ENCODE data around the gene ADAM12. TPM values are rescaled to one million over a fixed set of nuclear protein-coding genes. Genes with fewer than 3 reads are reported as not detected.

The ADAM12 gene
- total RNA-seq, 4 donors from 2014 or later = under 0.01 to 60.8 (median 0.64) TPM; not detected in 1

DNA sequence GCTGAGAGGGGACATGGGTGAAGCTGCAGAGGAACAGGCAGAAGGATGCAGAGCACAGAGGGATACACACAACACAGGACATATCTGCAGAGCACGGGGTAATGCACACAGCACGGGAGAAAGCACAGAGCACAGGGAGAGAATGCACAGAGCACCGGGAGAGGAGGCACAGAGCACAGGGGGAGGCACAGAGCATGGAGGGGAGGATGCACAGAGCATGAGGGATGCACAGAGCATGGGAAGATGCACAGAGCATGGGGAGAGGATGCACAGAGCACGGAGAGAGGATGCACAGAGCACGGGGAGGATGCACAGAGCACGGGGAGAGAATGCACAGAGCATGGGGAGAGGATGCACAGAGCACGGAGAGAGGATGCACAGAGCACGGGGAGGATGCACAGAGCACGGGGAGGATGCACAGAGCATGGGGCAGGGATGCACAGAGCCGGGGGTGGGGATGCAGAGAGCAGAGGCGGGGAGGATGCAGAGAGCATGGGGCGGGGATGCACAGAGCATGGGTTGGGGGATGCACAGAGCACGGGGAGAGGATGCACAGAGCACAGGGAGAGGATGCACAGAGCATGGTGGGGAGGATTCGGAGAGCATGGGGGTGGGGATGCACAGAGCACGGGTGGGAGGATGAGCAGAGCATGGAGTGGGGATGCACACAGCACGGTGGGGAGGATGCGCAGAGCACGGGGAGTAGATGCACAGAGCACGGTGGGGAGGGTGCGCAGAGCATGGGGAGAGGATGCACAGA lies 230.0 kb downstream of the ADAM12 start:
- Histone ChIP-seq H3K27me3 (no peaks in the 10 kb centered on the region), H3K4me1 (no peaks in the 10 kb centered on the region), H3K27ac (no peak overlapping the region), H3K36me3 (no peaks in the 10 kb centered on the region), H3K9me3 (no peaks in the 10 kb centered on the region), H3K4me3 (no peak overlapping the region)
- DNase-seq = no peak
- intact Hi-C loops (cut with DNase I; ENCODE audit: low total_unique reads) = no loop called here
- TF ChIP-seq POLR2A (IDR thresholded peaks at IDR 0.05) (no peak), CTCF (IDR thresholded peaks at IDR 0.05) (no peak)

DNA sequence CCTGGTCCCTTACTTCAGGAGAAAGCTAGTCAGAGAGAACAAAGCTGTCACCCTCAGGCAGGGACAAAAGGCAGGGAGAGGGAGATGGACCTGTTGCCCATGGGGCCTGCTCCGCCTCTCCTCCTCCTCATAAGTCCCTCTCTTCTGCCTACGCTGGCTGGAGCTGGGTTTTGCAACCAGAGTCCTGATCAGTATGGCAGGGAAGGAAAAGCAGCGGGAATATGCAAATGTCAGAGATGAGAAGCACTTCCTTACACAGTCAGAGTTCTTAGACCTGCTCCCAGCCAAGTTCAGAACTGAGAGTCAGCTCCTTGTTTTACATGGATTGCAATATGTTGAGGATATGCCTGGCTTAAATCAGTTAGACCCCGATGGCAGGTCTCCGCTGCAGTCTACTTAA lies 231.1 kb downstream of the ADAM12 start:
- H3K27ac ChIP-seq = no peak overlapping the region
- intact Hi-C loops (cut with DNase I; ENCODE audit: low total_unique reads) = no loop called here
- TF ChIP-seq POLR2A (IDR thresholded peaks at IDR 0.05) (no peak), CTCF (IDR thresholded peaks at IDR 0.05) (no peak)

DNA sequence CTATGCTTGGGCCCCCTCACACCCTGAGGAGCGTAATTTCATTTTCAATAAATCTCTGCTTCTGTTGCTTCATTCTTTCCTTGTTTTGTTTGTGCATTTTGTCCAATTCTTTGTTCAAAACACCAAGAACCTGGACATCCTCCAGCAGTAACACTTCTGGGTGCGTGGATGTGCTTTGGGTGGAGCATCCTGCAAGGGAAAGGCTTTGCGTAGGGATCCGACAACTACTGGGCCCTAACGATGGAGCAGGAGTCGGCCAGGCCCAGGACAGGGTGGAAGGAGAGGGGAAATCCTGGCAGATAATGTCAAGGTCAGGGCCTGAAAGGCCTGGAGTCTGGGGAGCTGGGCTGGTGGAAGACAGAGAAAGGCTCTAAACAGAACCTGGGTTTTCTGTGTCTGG lies 231.8 kb downstream of the ADAM12 start:
- Histone ChIP-seq H3K36me3 (no peaks in the 10 kb centered on the region), H3K27me3 (no peaks in the 10 kb centered on the region), H3K4me3 (no peak overlapping the region), H3K27ac (no peak overlapping the region), H3K4me1 (no peaks in the 10 kb centered on the region), H3K9me3 (no peaks in the 10 kb centered on the region)
- DNase-seq = no peak
- intact Hi-C loops (cut with DNase I; ENCODE audit: low total_unique reads) = no loop called here
- no peak for TF ChIP-seq CTCF (IDR thresholded peaks at IDR 0.05)
- no peak for TF ChIP-seq POLR2A (IDR thresholded peaks at IDR 0.05)

More for the DNA sequence above, 231.1 kb downstream of the ADAM12 start:
- no peaks in the 10 kb centered on the region for H3K9me3 ChIP-seq
- no peaks in the 10 kb centered on the region for H3K27me3 ChIP-seq
- H3K36me3 ChIP-seq = no peaks in the 10 kb centered on the region
- no peak for DNase-seq
- H3K4me1 ChIP-seq = no peaks in the 10 kb centered on the region
- no peak overlapping the region for H3K4me3 ChIP-seq

GRCh38 chr10:126156012-126156411 lies 232.3 kb downstream of the ADAM12 start:
- TF ChIP-seq CTCF (IDR thresholded peaks at IDR 0.05) = no peak
- no peak for TF ChIP-seq POLR2A (IDR thresholded peaks at IDR 0.05)
- Histone ChIP-seq H3K4me1 (no peaks in the 10 kb centered on the region), H3K4me3 (no peak overlapping the region), H3K36me3 (no peaks in the 10 kb centered on the region), H3K27ac (no peak overlapping the region), H3K27me3 (no peaks in the 10 kb centered on the region), H3K9me3 (peaks cover 0 to 2% of the 10 kb centered on the region in 2 donors)
- intact Hi-C loops (cut with DNase I; ENCODE audit: low total_unique reads) = no loop called here
- DNase-seq = no peak

- intact Hi-C loops (cut with DNase I; ENCODE audit: low total_unique reads) = no loop called here
- H3K36me3 ChIP-seq = no peaks in the 10 kb centered on the region
- H3K9me3 ChIP-seq = peaks cover 0 to 3% of the 10 kb centered on the region in 2 donors
- H3K27me3 ChIP-seq = no peaks in the 10 kb centered on the region
- H3K27ac ChIP-seq = no peak overlapping the region
- no peak for DNase-seq
- TF ChIP-seq CTCF (IDR thresholded peaks at IDR 0.05) (no peak), POLR2A (IDR thresholded peaks at IDR 0.05) (no peak)
- no peaks in the 10 kb centered on the region for H3K4me1 ChIP-seq
- H3K4me3 ChIP-seq = no peak overlapping the region
These were observed 232.7 kb downstream of the ADAM12 start for GRCh38 chr10:126155528-126155927.

Measured in uterus (tissue), 4 donors.